ENCODE results near the gene TMOD1. TPM values are rescaled to one million over a fixed set of nuclear protein-coding genes. Genes with fewer than 3 reads are reported as not detected.

TMOD1 gene
- total and polyA plus RNA-seq, 4 donors, result 9.2 to 20.0 (median 14.1) TPM

- 96% methylated on average over 1 of the region's 1 CpG for WGBS
- TF ChIP-seq EGR1 (IDR thresholded peaks at IDR 0.05; ENCODE audit: low read depth in 2 of 2) (no peak), NR2F2 (IDR thresholded peaks at IDR 0.05) (no peak), ATF3 (IDR thresholded peaks at IDR 0.05) (no peak), FOXA1 (IDR thresholded peaks at IDR 0.05) (no peak), RXRA (IDR thresholded peaks at IDR 0.05) (no peak)
- no peak for DNase-seq (ENCODE audit: low spot score)
- H3K27me3 ChIP-seq (ENCODE audit: control insufficient read depth in 4 of 4, insufficient read depth in 4 of 4, low read length in 3 of 4), result no peaks in the 10 kb centered on the region
- peaks cover 0 to 4% (median 1%) of the 10 kb centered on the region in 4 donors for H3K36me3 ChIP-seq (ENCODE audit: control insufficient read depth in 4 of 4, insufficient read depth in 3 of 4, low read depth in 1 of 4, low read length in 3 of 4)
- peaks cover 0 to 2% (median 0%) of the 10 kb centered on the region in 4 donors for H3K9me3 ChIP-seq (ENCODE audit: control insufficient read depth in 4 of 4, low read length in 3 of 4)
- H3K4me3 ChIP-seq (ENCODE audit: low read depth in 1 of 3, low read length in 3 of 3), result no peak overlapping the region
- H3K9ac ChIP-seq (ENCODE audit: low read depth in 1 of 2, low read length in 2 of 2), result no peak overlapping the region
- no peak overlapping the region for H3K27ac ChIP-seq (ENCODE audit: low read depth in 1 of 2, low read length in 2 of 2)
- H3K4me1 ChIP-seq (ENCODE audit: control insufficient read depth in 4 of 4, insufficient read depth in 4 of 4, low read length in 3 of 4), result peaks cover 0 to 1% (median 0%) of the 10 kb centered on the region in 4 donors
Measured at GRCh38 chr9:97550386-97550785, 48.9 kb downstream of the TMOD1 start.

GRCh38 chr9:97551308-97551707 is 49.8 kb downstream of the TMOD1 start:
- H3K4me1 ChIP-seq (ENCODE audit: control insufficient read depth in 4 of 4, insufficient read depth in 4 of 4, low read length in 3 of 4), result peaks cover 0 to 6% (median 4%) of the 10 kb centered on the region in 4 donors
- peaks cover 0 to 2% (median 0%) of the 10 kb centered on the region in 4 donors for H3K9me3 ChIP-seq (ENCODE audit: control insufficient read depth in 4 of 4, low read length in 3 of 4)
- no peak for DNase-seq (ENCODE audit: low spot score)
- H3K4me3 ChIP-seq (ENCODE audit: low read depth in 1 of 3, low read length in 3 of 3), result no peak overlapping the region
- no peak for TF ChIP-seq GABPA (IDR thresholded peaks at IDR 0.05 in 1 of 2, conservative IDR thresholded peaks at IDR 0.05 in 1 of 2)
- TF ChIP-seq ZBTB33 (IDR thresholded peaks at IDR 0.05), result no peak
- TF ChIP-seq MAX (IDR thresholded peaks at IDR 0.05), result no peak
- TF ChIP-seq NR2F2 (IDR thresholded peaks at IDR 0.05), result no peak
- TF ChIP-seq FOXA1 (IDR thresholded peaks at IDR 0.05), result no peak
- TF ChIP-seq ATF3 (IDR thresholded peaks at IDR 0.05), result no peak
- TF ChIP-seq REST (IDR thresholded peaks at IDR 0.05), result no peak
- peak in 1 of 2 donors; percentile 19 for TF ChIP-seq JUND (IDR thresholded peaks at IDR 0.05)
- TF ChIP-seq EGR1 (IDR thresholded peaks at IDR 0.05; ENCODE audit: low read depth in 2 of 2), result no peak
- peak; percentile 72 for TF ChIP-seq HNF4G (IDR thresholded peaks at IDR 0.05)
- no peak for TF ChIP-seq FOXA2 (IDR thresholded peaks at IDR 0.05)
- TF ChIP-seq HNF4A (conservative IDR thresholded peaks at IDR 0.05), result peak; percentile 54 to 91
- no peak for TF ChIP-seq CTCF (IDR thresholded peaks at IDR 0.05; ENCODE audit: low read depth, low read length, missing input control)
- peak; percentile 72 for TF ChIP-seq SP1 (IDR thresholded peaks at IDR 0.05)
- TF ChIP-seq YY1 (IDR thresholded peaks at IDR 0.05), result no peak
- TF ChIP-seq RXRA (IDR thresholded peaks at IDR 0.05), result peak; percentile 16 to 43
- TF ChIP-seq RAD21 (IDR thresholded peaks at IDR 0.05), result peak in 1 of 2 donors; percentile 36
- TF ChIP-seq TAF1 (conservative IDR thresholded peaks at IDR 0.05), result no peak
- no peaks in the 10 kb centered on the region for H3K27me3 ChIP-seq (ENCODE audit: control insufficient read depth in 4 of 4, insufficient read depth in 4 of 4, low read length in 3 of 4)
- peaks cover 0 to 4% (median 1%) of the 10 kb centered on the region in 4 donors for H3K36me3 ChIP-seq (ENCODE audit: control insufficient read depth in 4 of 4, insufficient read depth in 3 of 4, low read depth in 1 of 4, low read length in 3 of 4)
- H3K27ac ChIP-seq (ENCODE audit: low read depth in 1 of 2, low read length in 2 of 2), result no peak overlapping the region
- WGBS, result 72% methylated on average over 5 of the region's 5 CpGs
- no peak overlapping the region for H3K9ac ChIP-seq (ENCODE audit: low read depth in 1 of 2, low read length in 2 of 2)
